CD4-positive, alpha-beta T cell treated with Interleukin-17A for 1 hour (primary cell): ENCODE results near the gene POLE.
A peak's percentile ranks its signal among the peaks of the same experiment; 100 is the strongest.
"Not testable (repeated sequence)": the region's sequence is repeated elsewhere in the genome, so short reads cannot be mapped to it uniquely, and the experiment has no call there.

Experiments used
- DNase-seq: peaks from one replicate; pipeline ENCODE4 v3.0.0-alpha.2; 2020

Gene POLE

GRCh38 chr12:132608231-132609171 lies 78.6 kb downstream of the POLE start:
- DNase-seq, result no peak

DNA sequence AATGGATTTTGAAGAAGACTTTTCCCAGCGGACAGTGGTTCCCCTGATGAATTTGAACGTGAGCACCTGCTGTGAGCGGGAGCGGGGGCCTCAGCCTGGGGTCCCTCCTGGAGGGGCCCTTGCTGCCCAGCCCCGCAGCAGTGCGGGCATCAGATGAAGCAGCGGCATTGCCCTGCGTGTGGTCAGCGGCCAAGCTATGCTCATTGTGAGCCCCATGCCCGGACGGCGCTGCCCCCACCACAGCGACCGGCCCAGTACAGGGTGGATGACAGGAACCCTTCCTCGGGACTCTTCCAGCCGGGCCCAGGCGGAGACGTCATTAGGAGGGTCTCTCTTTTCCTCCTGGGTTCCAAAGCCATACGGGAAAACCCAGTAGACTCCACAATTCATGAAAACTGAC lies 80.2 kb downstream of the POLE start:
- no peak for DNase-seq

DNA sequence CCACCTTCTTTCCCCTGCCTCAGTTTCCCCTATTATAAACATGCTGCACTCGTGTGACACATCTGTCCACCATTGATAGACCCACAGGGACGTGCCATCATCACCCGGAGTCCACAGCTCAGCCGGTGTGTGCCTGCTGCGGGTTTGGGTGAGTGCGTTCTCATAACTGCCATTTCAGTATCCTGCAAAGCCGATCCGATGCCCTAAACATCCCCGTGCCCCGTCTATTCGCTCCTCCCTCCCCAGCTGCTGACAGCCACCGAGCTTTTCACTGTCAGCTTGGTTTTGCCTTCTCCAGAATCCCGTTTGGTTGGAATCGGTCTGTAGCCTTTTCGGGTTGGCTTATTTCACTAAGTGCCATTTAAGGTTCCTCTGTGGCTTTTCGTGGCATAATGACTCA lies 80.7 kb downstream of the POLE start:
- no peak for DNase-seq

GRCh38 chr12:132605892-132606291 lies 81.2 kb downstream of the POLE start:
- DNase-seq, result no peak

DNA sequence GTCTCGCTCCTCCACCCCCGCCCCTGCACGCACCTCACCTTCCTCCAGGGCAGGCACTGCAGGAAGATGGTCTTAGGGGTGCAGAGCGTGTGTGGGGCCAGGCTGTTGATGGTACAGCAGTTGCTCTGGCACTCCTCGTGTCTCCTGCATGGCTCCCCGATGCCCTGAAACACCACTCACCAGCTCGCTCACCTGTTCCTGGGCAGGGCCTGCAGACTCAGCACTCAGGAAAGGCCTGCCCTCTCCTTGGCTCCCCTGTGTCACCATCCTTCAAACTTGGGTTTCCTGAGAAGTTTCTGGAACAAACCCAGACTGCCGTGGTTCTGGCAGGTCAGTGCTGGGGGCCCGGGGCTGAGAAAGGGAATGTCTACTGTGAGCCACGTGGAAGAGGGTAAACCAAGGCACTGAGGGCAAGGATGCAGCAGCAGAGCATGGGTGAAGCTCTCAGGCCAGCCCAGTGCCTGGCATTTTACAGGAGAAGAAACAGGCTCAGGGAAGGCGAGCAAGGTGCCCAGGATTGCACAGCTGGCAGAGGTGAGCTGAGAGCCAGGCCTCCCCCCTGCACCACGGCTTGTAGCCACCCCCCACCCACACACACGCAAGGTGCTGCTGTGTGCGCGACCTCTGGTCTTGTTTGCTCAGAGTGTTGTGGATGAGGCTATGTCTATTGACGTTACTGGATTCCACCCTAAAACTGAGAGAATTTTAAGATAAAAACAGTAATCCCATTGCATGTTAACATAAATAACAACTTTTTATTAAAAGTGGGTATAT lies 82.3 kb downstream of the POLE start:
- no peak for DNase-seq

GRCh38 chr12:132604151-132604618 lies 83.0 kb downstream of the POLE start:
- DNase-seq, result no peak

DNA sequence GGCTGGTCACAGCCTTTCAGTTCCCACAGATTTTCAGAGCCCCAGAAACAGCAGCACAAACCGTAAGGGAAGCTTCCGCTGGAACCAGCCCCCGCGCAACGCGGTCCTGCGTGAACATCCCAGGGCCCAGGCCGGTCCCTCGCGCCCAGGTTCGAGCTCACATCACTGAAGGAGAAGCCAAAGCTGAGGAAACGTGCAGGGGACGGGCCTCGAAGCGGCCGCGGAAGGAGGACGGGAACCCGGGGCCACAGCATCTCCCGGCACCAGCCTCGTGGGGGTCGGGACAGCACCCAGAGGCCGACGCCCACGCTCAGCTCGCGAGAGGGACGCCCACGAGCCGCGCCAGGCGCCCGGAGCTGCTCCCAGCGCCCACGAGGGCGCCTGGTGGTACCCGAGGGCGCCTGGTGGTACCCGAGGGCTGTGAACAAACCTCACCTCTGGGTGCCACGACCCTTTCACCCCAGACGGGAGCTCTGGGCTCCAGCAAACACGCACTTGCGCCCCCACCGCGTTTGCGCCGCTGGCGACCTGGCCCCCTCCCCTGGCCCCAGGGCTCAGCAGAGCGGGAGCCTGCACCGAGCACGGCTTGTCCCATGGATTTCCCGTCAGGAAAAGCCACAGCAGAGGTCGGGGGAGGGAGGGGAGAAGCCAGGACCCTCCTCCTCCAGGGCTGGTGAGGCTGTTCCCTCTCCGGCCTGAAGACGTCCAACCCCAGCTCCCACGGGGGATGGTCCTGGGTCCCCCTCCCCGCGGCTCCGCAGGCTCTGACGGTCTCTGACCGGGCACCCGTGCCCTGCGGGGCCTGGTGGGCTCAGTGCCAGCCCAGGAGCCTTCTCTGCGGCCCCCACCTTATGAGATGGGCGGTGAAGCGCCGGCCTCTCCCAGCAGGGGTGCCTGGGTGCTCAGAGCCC lies 83.6 kb downstream of the POLE start:
- DNase-seq, result no peak

DNA sequence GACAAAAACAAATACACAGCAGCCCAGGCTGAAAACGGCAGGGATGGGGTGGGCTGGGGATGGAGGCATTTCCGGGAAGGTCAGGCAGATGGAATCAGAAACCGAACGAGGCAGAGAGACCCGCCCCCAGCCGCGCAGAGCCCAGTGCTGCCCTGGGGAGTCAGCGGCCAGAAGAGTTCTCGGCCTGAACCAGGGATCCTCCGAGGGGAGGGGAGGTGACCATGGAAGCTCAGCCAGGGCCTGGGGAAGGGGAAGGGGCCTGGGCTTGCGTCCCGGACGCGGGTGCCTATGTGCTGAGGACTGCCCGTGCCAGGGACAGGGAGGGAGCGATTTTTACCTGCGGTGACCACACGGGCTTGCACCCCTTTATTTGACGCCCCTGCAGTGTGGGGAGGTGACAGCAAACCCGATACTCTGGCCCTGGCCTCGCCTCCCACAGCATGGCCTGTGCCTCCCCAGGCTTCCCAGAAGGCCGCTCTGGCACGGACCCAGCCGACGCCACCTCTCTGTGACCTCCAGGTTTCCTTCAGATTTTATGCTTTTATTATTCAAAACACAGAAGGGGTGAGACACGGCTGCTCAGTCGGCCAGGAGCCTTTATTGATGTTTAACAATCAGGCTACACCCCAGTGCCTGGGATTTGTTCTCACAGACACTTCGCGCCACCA lies 84.4 kb downstream of the POLE start:
- no peak for DNase-seq

- DNase-seq, result no peak
These were observed 85.8 kb downstream of the POLE start for GRCh38 chr12:132601171-132601883.

DNA sequence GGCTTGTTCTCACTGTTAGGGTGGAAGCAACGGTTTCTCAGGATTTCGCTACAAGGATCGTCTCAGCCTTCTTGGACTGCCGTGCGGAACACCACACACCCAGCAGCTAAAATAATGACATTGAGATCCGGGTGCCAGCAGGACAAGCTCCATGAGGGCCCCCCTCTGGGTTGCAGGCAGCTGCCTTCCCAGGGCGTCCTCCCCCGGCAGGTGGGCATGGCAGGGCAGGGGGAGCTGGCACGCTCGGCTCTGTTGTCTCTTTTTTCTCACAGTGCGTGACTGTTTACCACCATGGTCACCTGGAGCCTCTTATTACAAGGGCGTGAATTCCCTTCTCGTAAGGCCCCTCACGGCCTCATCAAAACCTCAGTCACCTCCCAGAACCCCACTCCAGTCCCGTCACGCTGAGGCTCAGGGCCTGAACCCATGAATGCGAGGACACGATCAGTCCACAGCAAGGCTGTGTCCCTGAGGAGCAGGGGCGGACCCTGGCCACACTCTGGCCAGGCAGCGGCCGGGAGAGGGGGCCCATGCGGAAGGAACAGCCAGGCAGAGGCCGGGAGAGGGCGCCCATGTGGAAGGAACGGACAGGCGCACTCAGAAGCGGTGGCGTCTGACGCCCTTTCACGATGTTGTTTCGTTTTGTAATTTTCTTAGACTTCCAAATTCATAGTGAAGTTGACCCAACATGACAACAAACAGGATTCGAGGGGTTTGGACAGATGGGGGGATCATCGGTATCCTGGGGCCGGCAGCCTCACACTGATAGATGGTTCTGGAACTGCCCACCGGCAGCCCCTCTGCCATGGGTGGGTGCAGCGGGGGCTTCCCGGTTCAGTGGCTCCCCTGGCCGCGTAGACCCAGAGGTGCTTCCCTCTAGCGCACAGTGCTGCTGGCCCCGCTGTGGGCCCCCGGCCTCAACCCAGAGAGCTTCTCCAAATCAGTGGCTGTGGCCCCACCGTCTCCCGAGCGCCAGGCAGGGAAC lies 86.8 kb downstream of the POLE start:
- DNase-seq, result peak; percentile 37

DNA sequence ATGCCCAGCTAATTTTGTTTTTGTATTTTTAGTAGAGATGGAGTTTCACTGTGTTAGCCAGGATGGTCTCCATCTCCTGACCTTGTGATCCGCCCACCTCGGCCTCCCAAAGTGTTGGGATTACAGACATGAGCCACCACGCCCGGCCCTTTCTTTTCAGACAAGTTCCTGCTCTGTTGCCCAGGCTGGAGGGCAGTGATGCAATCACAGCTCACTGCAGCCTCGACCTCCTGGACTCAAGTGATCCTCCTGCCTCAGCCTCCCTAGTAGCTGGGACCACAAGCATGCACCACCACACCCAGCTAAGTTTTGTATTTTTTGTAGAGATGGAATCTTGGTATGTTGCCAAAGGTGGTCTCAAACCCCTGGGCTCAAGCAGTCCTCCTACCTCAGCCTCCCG lies 87.6 kb downstream of the POLE start:
- not testable (repeated sequence) for DNase-seq

GRCh38 chr12:132597333-132598316 lies 89.5 kb downstream of the POLE start:
- peak; percentile 63 for DNase-seq

DNA sequence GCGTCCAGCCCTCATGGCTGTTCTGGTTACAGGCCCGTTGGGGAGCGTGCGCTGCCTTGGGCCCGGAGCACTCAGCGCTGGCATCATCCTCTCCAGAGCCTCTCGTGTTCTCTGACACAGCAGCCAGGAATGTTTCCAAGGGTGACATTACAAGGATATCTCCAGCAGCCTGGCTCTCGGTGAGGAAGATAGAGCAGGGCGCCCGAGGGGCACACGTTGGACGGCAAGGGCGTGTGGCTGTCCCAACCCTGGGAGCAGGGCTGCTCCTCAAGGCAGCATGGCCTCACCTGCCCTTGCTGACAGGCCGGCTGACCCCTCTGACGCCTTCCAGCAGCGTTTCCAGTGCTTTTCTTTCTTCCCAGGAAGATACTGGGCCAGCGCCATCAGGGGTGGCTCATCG lies 91.1 kb downstream of the POLE start:
- no peak for DNase-seq

DNA sequence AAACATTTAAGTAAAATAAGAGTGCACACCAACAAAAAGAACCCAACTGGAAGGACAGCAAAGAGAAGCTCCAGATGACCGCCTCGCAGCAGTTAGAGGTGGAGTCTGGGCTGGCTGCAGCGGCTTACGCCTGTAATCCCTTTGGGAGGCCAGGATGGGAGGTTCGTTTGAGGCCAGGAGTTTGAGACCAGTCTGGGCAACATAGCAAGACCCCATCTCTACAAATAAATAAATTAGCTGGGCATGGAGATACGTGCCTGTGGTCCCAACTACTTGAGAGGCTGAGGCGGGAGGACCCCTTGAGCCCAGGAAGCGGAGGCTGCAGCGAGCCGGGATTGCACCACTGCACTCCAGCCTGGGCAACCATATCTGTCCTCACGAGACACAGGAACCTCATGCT lies 92.0 kb downstream of the POLE start:
- DNase-seq, result no peak

- DNase-seq, result peak; percentile 15
These were observed 93.2 kb downstream of the POLE start for GRCh38 chr12:132593938-132594358.

DNA sequence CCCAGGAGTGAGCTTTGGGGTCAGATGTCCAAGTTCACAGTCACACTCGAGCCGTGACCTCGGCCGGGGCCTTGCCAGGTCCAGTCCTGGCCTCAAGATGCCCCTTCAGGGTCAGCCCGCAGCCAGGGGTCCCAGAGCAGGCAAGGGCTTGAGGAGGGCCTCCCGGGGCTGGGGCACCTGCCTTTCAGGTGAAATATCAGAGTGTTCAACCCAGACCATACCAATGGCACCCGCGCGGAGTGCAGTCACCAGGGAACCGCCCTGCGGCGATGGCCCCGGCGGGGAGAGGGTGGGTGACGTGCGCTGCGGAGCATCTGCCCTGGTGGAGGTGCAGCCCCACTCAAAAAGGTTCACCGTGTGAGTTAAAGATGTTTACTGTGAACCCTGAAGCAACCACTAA lies 93.6 kb downstream of the POLE start:
- no peak for DNase-seq

- no peak for DNase-seq
These were observed 94.1 kb downstream of the POLE start for GRCh38 chr12:132593071-132593470.

DNA sequence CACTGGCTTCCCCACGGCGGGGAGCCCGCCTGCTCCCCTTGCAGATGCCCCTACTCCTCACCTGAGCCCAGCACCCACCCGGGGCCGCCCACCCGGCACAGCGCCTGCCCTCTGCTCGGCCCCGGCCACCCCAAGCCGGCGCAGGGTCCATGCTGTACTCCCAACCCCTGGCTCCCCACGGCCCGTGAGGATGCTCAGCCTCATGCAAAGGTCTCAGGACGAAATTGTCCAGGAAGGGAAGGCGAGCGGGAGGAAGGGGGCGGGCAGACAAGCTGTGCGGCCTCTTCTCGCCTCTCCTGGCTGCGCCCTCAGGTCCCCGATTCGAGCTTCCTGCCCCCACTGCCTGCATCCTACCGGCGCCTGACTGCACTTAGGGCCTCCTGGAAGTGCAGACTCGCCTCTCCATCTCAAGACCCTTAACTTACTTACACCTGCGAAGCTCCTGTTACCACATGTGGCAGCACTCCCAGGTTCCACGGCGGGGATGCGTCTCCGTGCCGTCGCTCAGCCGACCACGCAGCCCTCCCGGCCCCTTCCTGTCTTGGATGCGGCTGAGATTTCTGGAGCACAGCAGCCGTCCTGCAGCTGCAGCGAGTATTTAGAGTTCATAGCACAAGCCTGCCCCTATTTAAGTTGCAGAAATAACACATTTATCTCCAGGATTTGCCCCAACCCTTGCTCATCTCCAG lies 94.7 kb downstream of the POLE start:
- DNase-seq, result no peak
